HG03060 (cell line): ENCODE data around the gene CD300C.
"Not testable (repeated sequence)": the region's sequence is repeated elsewhere in the genome, so short reads cannot be mapped to it uniquely, and the experiment has no call there.

Experiments
- ATAC-seq: cut with Tn5 transposase; IDR thresholded peaks from one replicate; pipeline ENCODE4 v1.9.1; 2021; ENCODE audit warnings: low read depth, moderate number of reproducible peaks; ENCODE audit not compliant: unreplicated experiment

CD300C gene

DNA sequence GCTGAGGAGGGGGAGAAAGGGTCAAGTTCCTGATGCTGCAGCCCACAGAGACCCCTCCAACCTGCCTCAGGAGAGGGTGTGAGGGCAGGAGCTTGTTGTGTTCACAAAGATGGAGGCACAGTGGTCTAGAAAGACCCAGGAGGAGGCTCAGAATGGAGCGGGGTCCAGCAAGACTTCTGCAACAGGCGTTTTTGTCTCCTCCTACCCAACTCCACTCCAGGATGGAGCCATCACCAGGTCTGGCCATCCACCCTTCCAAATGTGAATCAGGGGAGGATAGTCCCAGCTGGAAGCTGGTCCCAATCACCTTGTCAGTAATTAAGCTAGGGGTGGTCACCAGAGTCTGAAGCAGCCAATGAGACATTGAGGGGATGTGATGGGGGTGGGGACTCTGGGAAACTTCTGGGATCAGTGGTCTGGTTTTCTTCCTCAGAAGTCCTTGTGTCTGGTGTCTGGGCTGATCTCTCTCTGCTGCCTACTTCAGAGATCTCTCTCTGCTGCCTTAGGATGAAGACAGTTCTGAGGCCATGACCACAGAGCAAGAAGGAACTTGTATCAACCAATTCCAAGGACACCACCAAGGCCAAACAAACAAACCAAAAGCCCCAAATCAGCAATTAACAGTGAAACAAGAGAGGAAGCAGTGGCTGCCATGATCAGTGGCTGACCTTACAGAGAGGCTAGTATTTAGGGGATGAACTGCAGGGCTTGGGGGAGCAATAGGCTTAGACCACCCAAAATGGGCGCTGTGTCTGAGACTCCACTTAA, 29.2 kb downstream of the CD300C start:
- ATAC-seq, result no peak

DNA sequence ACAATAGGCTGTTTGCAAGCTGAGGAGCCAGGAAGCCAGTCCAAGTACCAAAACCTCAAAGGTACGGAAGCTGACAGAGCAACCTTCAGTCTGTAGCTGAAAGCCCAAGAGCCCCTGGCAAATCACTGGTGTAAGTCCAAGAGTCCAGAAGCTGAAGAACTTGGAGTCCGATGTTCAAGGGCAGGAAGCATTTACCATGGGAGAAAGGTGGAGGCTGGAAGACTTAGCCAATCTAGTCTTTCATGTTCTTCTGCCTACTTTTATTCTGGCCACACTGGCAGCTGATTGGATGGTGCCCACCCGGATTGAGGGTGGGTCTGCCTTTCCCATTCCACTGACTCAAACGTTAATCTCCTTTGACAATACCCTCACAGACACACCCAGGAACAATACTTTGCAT, 30.0 kb downstream of the CD300C start:
- ATAC-seq, result no peak

DNA sequence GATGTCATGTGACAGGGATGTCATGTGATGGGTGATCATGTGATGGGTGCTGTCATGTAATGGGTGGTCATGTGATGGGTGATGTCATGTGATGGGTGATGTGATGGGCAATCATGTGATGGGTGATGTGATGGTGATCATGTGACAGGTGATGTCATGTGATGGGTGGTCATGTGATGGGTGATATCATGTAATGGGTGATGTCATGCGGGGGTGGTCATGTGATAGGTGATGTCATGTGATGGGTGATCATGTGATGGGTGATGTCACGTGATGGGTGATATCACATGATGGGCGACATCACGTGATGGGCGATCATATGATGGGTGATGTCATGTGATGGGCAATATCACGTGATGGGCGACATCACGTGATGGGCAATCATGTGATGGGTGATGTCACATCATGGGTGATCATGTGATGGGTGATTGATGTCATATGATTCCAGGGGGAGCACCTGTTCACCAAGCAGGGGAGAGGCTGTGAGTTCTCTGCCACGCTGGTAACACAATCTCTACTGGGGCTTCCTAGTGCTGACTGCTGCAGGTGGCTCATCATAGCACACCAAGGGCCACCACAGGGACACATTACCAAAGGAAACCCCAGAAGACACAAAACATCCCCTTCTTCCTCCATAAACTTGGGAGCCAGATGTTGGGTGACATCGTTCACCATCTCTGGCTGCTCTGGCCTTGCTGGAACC, 31.1 kb downstream of the CD300C start:
- ATAC-seq, result no peak

DNA sequence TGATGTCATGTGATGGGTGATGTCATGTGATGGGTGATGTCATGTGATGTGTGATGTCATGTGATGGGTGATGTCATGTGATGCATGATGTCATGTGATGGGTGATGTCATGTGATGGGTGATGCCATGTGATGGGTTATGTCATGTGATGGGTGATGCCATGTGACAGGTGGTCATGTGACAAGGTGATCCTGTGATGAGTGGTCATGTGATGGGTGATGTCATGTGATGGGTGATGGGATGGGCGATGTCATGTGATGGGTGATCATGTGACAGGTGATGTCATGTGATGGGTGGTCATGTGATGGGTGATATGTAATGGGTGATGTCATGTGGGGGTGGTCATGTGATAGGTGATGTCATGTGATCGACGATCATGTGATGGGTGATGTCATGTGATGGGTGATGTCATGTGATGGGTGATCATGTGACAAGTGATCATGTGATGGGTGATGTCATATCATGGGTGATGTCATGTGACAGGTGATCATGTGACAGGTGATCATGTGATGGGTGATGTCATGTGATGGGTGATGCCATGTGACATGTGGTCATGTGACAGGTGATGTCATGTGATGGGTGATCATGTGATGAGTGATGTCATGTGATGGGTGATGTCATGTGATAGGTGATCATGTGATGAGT, 31.8 kb downstream of the CD300C start:
- ATAC-seq, result no peak

DNA sequence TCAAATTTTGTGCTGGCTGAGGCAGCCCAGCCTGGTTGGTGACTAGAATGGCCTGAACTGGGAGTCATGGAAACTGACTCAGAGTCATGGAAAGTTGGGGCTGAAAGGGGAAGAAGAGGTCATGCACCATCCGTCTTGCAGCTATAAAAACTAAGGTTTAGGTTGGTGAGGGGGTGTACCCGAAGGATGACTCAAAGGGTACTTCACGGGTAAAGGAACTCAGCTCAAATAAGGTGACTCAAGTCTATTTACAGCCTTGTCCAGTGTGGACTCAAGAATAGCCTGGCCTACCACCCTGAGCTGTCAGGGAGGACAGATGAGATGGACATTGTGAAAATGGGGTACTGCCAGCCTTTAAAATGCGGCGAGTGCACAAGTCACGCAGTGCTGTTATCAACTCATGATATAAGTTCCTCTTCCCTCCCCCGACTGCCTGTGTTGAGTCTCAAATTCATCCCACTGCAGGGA, 33.3 kb downstream of the CD300C start:
- no peak for ATAC-seq

DNA sequence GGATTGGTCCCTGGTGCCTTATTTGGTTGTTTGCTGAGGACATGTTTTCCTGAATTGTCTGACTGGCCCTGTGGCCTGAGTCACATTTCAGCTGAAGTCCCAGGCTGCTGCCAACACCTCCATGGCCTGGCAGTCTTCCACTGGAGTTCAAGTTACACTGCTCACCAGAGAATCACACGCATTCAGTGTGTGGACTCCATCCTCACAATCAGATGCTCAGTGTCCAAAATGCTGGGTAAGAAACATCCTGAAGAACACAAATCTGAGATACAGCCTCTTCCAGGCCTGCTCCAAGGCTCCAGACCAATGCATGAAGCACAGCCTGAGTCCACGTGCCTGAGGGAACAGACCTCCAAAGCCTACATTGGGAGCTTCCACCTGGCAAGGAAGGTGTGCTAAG, 33.9 kb downstream of the CD300C start:
- ATAC-seq, result no peak

DNA sequence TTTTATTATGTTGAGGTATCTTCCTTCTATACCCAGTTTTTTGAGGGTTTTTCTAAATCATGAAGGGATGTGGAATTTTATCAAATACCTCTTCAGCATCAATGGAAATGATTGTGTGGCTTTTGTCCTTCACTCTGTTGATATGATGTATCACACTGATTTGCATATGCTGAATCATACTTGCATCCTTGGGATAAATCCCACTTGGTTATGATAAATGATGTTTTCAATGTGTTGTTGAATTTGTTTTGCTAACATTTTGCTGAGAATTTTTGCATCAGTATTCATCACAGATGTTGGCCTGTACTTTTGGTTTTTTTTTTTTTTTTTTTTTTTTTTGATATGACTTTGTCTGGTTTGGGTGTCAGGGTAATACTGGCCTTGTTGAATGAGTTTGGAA, 37.8 kb downstream of the CD300C start:
- ATAC-seq, result no peak

DNA sequence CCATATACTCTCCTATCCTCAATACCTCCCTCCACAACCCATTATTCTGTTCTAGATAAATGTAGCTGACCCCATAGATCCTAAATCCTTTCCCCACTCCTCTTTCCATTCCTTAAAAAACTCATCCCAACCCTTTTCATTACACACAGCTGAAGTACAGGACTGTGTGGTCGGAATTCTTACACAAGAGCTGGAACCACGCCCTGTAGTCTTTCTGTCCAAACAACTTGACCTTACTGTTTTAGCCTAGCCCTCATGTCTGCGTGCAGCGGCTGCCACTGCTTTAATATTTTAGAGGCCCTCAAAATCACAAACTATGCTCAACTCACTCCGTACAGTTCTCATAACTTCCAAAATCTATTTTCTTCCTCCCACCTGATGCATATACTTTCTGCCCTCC, 42.0 kb downstream of the CD300C start:
- not testable (repeated sequence) for ATAC-seq

DNA sequence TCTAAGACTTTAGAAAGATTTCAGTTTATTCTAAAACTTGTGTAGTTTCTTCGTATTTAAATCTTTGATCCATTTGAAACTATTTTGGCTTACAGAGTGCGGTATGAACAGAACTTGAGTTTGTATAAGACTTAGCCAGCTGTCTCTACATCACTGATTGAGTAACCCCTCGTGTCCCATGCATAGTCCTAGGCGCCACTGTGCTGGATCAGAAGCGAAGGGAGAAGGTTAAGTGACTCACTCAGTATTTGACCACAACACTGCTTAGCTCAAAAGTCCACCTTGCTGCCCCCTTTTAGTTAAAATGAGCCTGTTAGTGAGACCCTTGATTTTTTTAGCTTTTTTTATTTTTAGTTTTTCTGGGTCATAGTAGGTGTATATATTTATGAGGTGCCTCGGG, 43.1 kb downstream of the CD300C start:
- ATAC-seq, result no peak

DNA sequence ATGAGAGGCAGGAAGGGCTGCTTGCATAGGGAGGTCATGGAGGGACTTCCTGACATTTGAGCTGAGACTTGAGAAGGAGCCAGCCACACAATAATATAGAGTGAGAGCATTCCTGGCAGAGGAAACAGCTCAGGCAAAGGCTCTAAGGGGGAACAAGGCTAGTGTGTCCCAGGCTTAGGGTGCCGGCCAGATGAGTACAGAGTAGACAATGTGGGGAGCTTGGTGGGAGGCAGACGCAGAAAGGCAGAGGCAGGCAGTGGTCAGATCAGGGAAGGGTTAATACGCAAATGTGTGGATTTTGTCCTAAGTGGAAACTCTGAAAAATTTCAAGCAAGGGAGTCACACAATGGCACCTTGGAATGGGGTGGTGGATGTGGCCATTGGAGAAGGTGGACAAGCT, 45.9 kb downstream of the CD300C start:
- ATAC-seq, result no peak

DNA sequence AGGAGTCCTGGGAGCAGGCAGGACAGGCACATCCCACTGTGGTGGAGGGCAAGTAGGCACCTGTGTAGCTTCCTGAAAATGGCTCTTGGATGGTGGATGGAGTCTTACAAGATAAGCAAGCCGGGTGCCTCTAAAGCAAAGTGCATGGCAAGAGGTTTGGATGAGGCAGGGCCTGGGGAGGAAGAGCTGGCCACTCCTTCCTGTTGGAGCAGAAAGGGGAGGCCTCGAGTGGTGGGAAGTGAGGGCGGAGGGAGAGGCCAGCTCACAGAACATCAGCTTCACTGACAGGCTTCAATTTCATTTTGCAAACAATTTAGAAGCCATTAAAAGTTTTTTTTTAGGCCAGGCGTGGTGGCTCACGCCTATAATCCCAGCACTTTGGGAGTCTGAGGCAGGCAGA, 48.4 kb downstream of the CD300C start:
- ATAC-seq, result no peak

DNA sequence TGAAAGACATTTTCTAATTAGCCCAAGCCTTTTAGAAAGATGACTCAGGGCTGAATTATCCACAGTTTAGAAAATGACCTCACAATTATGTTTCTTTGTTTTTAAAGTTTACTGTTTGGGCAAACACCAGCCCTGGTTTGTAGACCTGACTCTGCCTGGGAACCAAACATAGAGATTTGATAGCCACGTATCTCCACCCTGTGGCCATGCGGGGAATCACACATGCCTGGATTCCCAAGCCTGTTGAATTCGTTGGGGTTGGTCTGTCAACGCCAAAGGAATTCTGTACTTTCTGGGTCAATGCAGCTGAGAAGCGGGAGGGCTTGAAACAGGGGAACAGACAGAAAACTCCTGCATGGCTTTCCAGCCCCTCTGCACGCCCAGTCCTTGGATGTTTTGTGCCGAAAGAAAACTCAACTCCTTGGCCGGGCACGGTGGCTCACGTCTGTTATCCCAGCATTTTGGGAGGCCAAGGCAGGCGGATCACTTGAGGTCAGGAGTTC, 52.5 kb downstream of the CD300C start:
- ATAC-seq, result no peak

DNA sequence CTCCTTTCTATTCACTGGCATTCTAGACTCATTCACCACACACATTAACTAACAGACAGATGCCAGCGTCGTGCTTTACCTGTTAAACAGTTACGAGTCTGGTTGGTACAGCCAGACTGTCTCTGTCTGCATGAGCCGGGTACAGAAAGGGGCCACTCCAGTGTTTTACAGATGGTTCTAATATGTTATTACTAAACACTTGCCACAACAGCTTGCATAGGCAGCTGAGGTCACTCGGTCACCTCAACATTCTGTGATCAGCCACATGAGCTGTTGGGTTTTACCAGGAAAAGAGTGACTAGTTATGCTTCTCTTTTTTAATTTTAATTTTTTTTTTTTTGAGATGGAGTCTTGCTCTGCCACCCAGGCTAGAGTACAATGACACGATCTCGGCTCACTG, 54.3 kb downstream of the CD300C start:
- ATAC-seq, result no peak
